HG02981 (cell line): ENCODE results near the gene ZNF444.

Source experiments
- ATAC-seq: cut with Tn5 transposase; IDR thresholded peaks from one replicate; pipeline ENCODE4 v1.9.1; 2021; ENCODE audit warnings: mild to moderate bottlenecking, moderate library complexity; ENCODE audit not compliant: unreplicated experiment

The ZNF444 gene

GRCh38 chr19:56106993-56107392, 34.1 kb upstream of the ZNF444 start:
- no peak for ATAC-seq

GRCh38 chr19:56107626-56108351, 33.3 kb upstream of the ZNF444 start:
- ATAC-seq, result no peak

GRCh38 chr19:56108447-56109195, 32.5 kb upstream of the ZNF444 start:
- no peak for ATAC-seq

- ATAC-seq, result no peak
Measured at GRCh38 chr19:56109226-56109625, 31.9 kb upstream of the ZNF444 start.

GRCh38 chr19:56110515-56111448, 30.3 kb upstream of the ZNF444 start:
- ATAC-seq, result no peak

- ATAC-seq, result peak; percentile 78
Measured at GRCh38 chr19:56111601-56112312, 29.3 kb upstream of the ZNF444 start.

GRCh38 chr19:56112313-56112709, 28.8 kb upstream of the ZNF444 start:
- ATAC-seq, result no peak

GRCh38 chr19:56113074-56113632, 27.9 kb upstream of the ZNF444 start:
- ATAC-seq, result no peak

GRCh38 chr19:56114051-56114777, 26.9 kb upstream of the ZNF444 start:
- no peak for ATAC-seq

GRCh38 chr19:56114778-56115110, 26.3 kb upstream of the ZNF444 start:
- ATAC-seq, result no peak

GRCh38 chr19:56115490-56115889, 25.6 kb upstream of the ZNF444 start:
- ATAC-seq, result no peak

GRCh38 chr19:56116606-56117005, 24.5 kb upstream of the ZNF444 start:
- ATAC-seq, result no peak

GRCh38 chr19:56117376-56117884, 23.7 kb upstream of the ZNF444 start:
- ATAC-seq, result no peak

GRCh38 chr19:56117889-56118288, 23.2 kb upstream of the ZNF444 start:
- ATAC-seq, result no peak

- ATAC-seq, result no peak
Measured at GRCh38 chr19:56118666-56119581, 22.2 kb upstream of the ZNF444 start.

- ATAC-seq, result no peak
Measured at GRCh38 chr19:56119582-56119978, 21.5 kb upstream of the ZNF444 start.

GRCh38 chr19:56120002-56120370, 21.1 kb upstream of the ZNF444 start:
- ATAC-seq, result no peak

GRCh38 chr19:56120371-56121179, 20.5 kb upstream of the ZNF444 start:
- ATAC-seq, result peak; percentile 29
